K562 (cell line): ENCODE data around the gene SPRYD7.

Experiments used
- CTCF ChIP-seq, 3 experiments: IDR thresholded peaks in 2 of 3; conservative IDR thresholded peaks in 1 of 3; 2 replicates each; pipeline ENCODE4 v1.5.1; 2011 to 2012; ENCODE audit warnings: low read length in 3 of 3, mild to moderate bottlenecking in 3 of 3, control low read depth in 2 of 3, improper control_type of control experiment in 1 of 3, inconsistent platforms in 1 of 3, low read depth in 1 of 3, mixed read lengths in 1 of 3, moderate library complexity in 1 of 3; ENCODE audit not compliant: insufficient read depth in 2 of 3
- GTF2F1 ChIP-seq: IDR thresholded peaks from 2 replicates; pipeline ENCODE4 v1.6.1; 2011; ENCODE audit warnings: low read depth, low read length, improper control_type of control experiment
- SRF ChIP-seq, 2 experiments: fragments of 250-450, 450-650 bp in 1 of 2; sonication (Bioruptor Pico) in 1 of 2; sonication (generic) in 1 of 2; formaldehyde crosslinking; IDR thresholded peaks; 2 replicates each; pipeline versions ENCODE4 v1.5.0 to v1.5.1; 2020 to 2022; ENCODE audit warnings: mild to moderate bottlenecking in 1 of 2, missing genetic modification reagents in 1 of 2
- ZBTB8A ChIP-seq: fragments of 450-650 bp; IDR thresholded peaks from 2 replicates; pipeline ENCODE4 v1.6.1; 2018; ENCODE audit warnings: mild to moderate bottlenecking, moderate library complexity; ENCODE audit not compliant: partially characterized antibody
- ZNF384 ChIP-seq: IDR thresholded peaks from 2 replicates; pipeline ENCODE4 v1.6.1; 2012; ENCODE audit warnings: low read depth, low read length, improper control_type of control experiment
- ZNF512 ChIP-seq: IDR thresholded peaks from 2 replicates; pipeline ENCODE4 v1.6.1; 2016; ENCODE audit warnings: missing genetic modification characterization, missing compliant biosample characterization

- TF ChIP-seq ZBTB8A (no peak), ZNF384 (no peak), ZNF512 (tag) (no peak), CTCF (IDR thresholded peaks at IDR 0.05 in 2 of 3, conservative IDR thresholded peaks at IDR 0.05 in 1 of 3; ENCODE audit: insufficient read depth in 2 of 3, low read depth in 1 of 3, low read length in 3 of 3) (no peak), SRF (CRISPR knock-in tag; IDR thresholded peaks at IDR 0.05) (no peak), GTF2F1 (no peak)
Measured at GRCh38 chr13:49893591-49893990, 42.5 kb downstream of the SPRYD7 start.
